Stimulated activated CD4-positive, alpha-beta T cell treated with anti-CD3 and anti-CD28 coated beads, Interleukin-12 subunit alpha, Interleukin-12 subunit beta, amount 100 ng/mL, for 4 hours (primary cell): Measurements from ENCODE around the gene KCNH1.

Experiments
- DNase-seq: peaks from one replicate; pipeline ENCODE4 v3.0.0-alpha.2; 2020

KCNH1 gene

GRCh38 chr1:210917560-210918169 lies 216.3 kb downstream of the KCNH1 start:
- DNase-seq = no peak

GRCh38 chr1:210916548-210916947 lies 217.4 kb downstream of the KCNH1 start:
- no peak for DNase-seq

GRCh38 chr1:210915890-210916507 lies 217.9 kb downstream of the KCNH1 start:
- no peak for DNase-seq

GRCh38 chr1:210912752-210913151 lies 221.2 kb downstream of the KCNH1 start:
- no peak for DNase-seq

GRCh38 chr1:210910020-210910575 lies 223.8 kb downstream of the KCNH1 start:
- DNase-seq = no peak

- DNase-seq = no peak
Observed at GRCh38 chr1:210908791-210909190, 225.2 kb downstream of the KCNH1 start.

- DNase-seq = no peak
Observed at GRCh38 chr1:210908257-210908656, 225.7 kb downstream of the KCNH1 start.

- DNase-seq = no peak
Observed at GRCh38 chr1:210907251-210907805, 226.6 kb downstream of the KCNH1 start.

GRCh38 chr1:210905944-210906453 lies 227.9 kb downstream of the KCNH1 start:
- DNase-seq = no peak

- no peak for DNase-seq
Observed at GRCh38 chr1:210905365-210905904, 228.5 kb downstream of the KCNH1 start.

- no peak for DNase-seq
Observed at GRCh38 chr1:210901981-210902770, 231.8 kb downstream of the KCNH1 start.

- no peak for DNase-seq
Observed at GRCh38 chr1:210900820-210901219, 233.1 kb downstream of the KCNH1 start.

- no peak for DNase-seq
Observed at GRCh38 chr1:210900079-210900478, 233.9 kb downstream of the KCNH1 start.

- DNase-seq = no peak
Observed at GRCh38 chr1:210899676-210900075, 234.3 kb downstream of the KCNH1 start.

- DNase-seq = no peak
Observed at GRCh38 chr1:210898473-210898872, 235.5 kb downstream of the KCNH1 start.

GRCh38 chr1:210883821-210884220 lies 250.1 kb downstream of the KCNH1 start:
- no peak for DNase-seq

- no peak for DNase-seq
Observed at GRCh38 chr1:210882414-210883221, 251.3 kb downstream of the KCNH1 start.

GRCh38 chr1:210878564-210878963 lies 255.4 kb downstream of the KCNH1 start:
- no peak for DNase-seq

GRCh38 chr1:210876275-210876674 lies 257.7 kb downstream of the KCNH1 start:
- no peak for DNase-seq

GRCh38 chr1:210866532-210866931 lies 267.4 kb downstream of the KCNH1 start:
- no peak for DNase-seq

GRCh38 chr1:210857705-210858104 lies 276.2 kb downstream of the KCNH1 start:
- DNase-seq = no peak

- no peak for DNase-seq
Observed at GRCh38 chr1:210857146-210857663, 276.7 kb downstream of the KCNH1 start.
